Measurements from ENCODE around the gene ZNF284.
A peak's percentile ranks its signal among the peaks of the same experiment; 100 is the strongest.

ZNF284 gene

GRCh38 chr19:44071824-44072542 lies at the start of gene ZNF284:
TSS of gene ZNF284 (plus strand) at chr19:44072159. CDS start at chr19:44076390, 4,231 bp downstream.
- Histone ChIP-seq H3K27ac (ENCODE audit: low read depth in 2 of 2, low read length in 2 of 2) (peak within 1 kb of the TSS; percentile 52 to 56), H3K9me3 (ENCODE audit: control insufficient read depth in 2 of 2, low read length in 2 of 2) (peaks cover 7 to 8% of the 10 kb centered on the region in 2 donors), H3K4me1 (ENCODE audit: control insufficient read depth in 2 of 2, insufficient read depth in 2 of 2, low read length in 2 of 2) (peaks cover 0 to 3% of the 10 kb centered on the region in 2 donors), H3K9ac (ENCODE audit: low read depth in 1 of 2, low read length in 2 of 2) (peak within 1 kb of the TSS; percentile 61 to 72), H3K36me3 (ENCODE audit: control insufficient read depth in 2 of 2, insufficient read depth in 2 of 2, low read length in 2 of 2) (peaks cover 3 to 5% of the 10 kb centered on the region in 2 donors), H3K4me3 (ENCODE audit: low read length in 2 of 2) (peak within 1 kb of the TSS; percentile 71 to 99), H3K27me3 (ENCODE audit: control insufficient read depth in 2 of 2, insufficient read depth in 2 of 2, low read length in 2 of 2) (no peaks in the 10 kb centered on the region)

- peak overlapping the region; percentile 56 to 79 for H3K9ac ChIP-seq (ENCODE audit: low read depth in 1 of 2, low read length in 2 of 2)
- H3K36me3 ChIP-seq (ENCODE audit: control insufficient read depth in 2 of 2, insufficient read depth in 2 of 2, low read length in 2 of 2), result peaks cover 23 to 25% of the 10 kb centered on the region in 2 donors
- peaks cover 0 to 8% of the 10 kb centered on the region in 2 donors for H3K4me1 ChIP-seq (ENCODE audit: control insufficient read depth in 2 of 2, insufficient read depth in 2 of 2, low read length in 2 of 2)
- H3K4me3 ChIP-seq (ENCODE audit: low read length in 2 of 2), result peak overlapping the region; percentile 89
- H3K27ac ChIP-seq (ENCODE audit: low read depth in 2 of 2, low read length in 2 of 2), result no peak overlapping the region
- H3K9me3 ChIP-seq (ENCODE audit: control insufficient read depth in 2 of 2, low read length in 2 of 2), result peaks cover 13 to 14% of the 10 kb centered on the region in 2 donors
- H3K27me3 ChIP-seq (ENCODE audit: control insufficient read depth in 2 of 2, insufficient read depth in 2 of 2, low read length in 2 of 2), result no peaks in the 10 kb centered on the region
These were observed 47.1 kb upstream of the ZNF284 start for GRCh38 chr19:44024900-44025216.

GRCh38 chr19:44025217-44025936 lies 46.6 kb upstream of the ZNF284 start, which contains the start of gene ZNF222:
TSS of gene ZNF222 (plus strand) at chr19:44025379. CDS start at chr19:44025437, 58 bp downstream.
- Histone ChIP-seq H3K27ac (ENCODE audit: low read depth in 2 of 2, low read length in 2 of 2) (no peak within 1 kb of the TSS), H3K27me3 (ENCODE audit: control insufficient read depth in 2 of 2, insufficient read depth in 2 of 2, low read length in 2 of 2) (no peaks in the 10 kb centered on the region), H3K4me1 (ENCODE audit: control insufficient read depth in 2 of 2, insufficient read depth in 2 of 2, low read length in 2 of 2) (peaks cover 0 to 8% of the 10 kb centered on the region in 2 donors), H3K9me3 (ENCODE audit: control insufficient read depth in 2 of 2, low read length in 2 of 2) (peaks cover 13 to 16% of the 10 kb centered on the region in 2 donors), H3K36me3 (ENCODE audit: control insufficient read depth in 2 of 2, insufficient read depth in 2 of 2, low read length in 2 of 2) (peaks cover 26 to 28% of the 10 kb centered on the region in 2 donors), H3K9ac (ENCODE audit: low read depth in 1 of 2, low read length in 2 of 2) (peak within 1 kb of the TSS; percentile 56 to 79), H3K4me3 (ENCODE audit: low read length in 2 of 2) (peak within 1 kb of the TSS; percentile 89)

GRCh38 chr19:44026622-44027021 lies 45.3 kb upstream of the ZNF284 start:
- H3K27ac ChIP-seq (ENCODE audit: low read depth in 2 of 2, low read length in 2 of 2), result no peak overlapping the region
- H3K4me3 ChIP-seq (ENCODE audit: low read length in 2 of 2), result no peak overlapping the region
- peaks cover 34 to 36% of the 10 kb centered on the region in 2 donors for H3K36me3 ChIP-seq (ENCODE audit: control insufficient read depth in 2 of 2, insufficient read depth in 2 of 2, low read length in 2 of 2)
- H3K4me1 ChIP-seq (ENCODE audit: control insufficient read depth in 2 of 2, insufficient read depth in 2 of 2, low read length in 2 of 2), result peaks cover 0 to 8% of the 10 kb centered on the region in 2 donors
- no peak overlapping the region for H3K9ac ChIP-seq (ENCODE audit: low read depth in 1 of 2, low read length in 2 of 2)
- peaks cover 19 to 24% of the 10 kb centered on the region in 2 donors for H3K9me3 ChIP-seq (ENCODE audit: control insufficient read depth in 2 of 2, low read length in 2 of 2)
- no peaks in the 10 kb centered on the region for H3K27me3 ChIP-seq (ENCODE audit: control insufficient read depth in 2 of 2, insufficient read depth in 2 of 2, low read length in 2 of 2)

GRCh38 chr19:44032001-44032610 lies 39.9 kb upstream of the ZNF284 start:
- H3K27me3 ChIP-seq (ENCODE audit: control insufficient read depth in 2 of 2, insufficient read depth in 2 of 2, low read length in 2 of 2), result no peaks in the 10 kb centered on the region
- no peaks in the 10 kb centered on the region for H3K4me1 ChIP-seq (ENCODE audit: control insufficient read depth in 2 of 2, insufficient read depth in 2 of 2, low read length in 2 of 2)
- peaks cover 43 to 44% of the 10 kb centered on the region in 2 donors for H3K36me3 ChIP-seq (ENCODE audit: control insufficient read depth in 2 of 2, insufficient read depth in 2 of 2, low read length in 2 of 2)
- peak overlapping the region in 1 of 2 donors; percentile 27 for H3K4me3 ChIP-seq (ENCODE audit: low read length in 2 of 2)
- H3K27ac ChIP-seq (ENCODE audit: low read depth in 2 of 2, low read length in 2 of 2), result no peak overlapping the region
- peaks cover 38% of the 10 kb centered on the region in 2 donors for H3K9me3 ChIP-seq (ENCODE audit: control insufficient read depth in 2 of 2, low read length in 2 of 2)
- no peak overlapping the region for H3K9ac ChIP-seq (ENCODE audit: low read depth in 1 of 2, low read length in 2 of 2)

- H3K27ac ChIP-seq (ENCODE audit: low read depth in 2 of 2, low read length in 2 of 2), result no peak overlapping the region
- no peak overlapping the region for H3K4me3 ChIP-seq (ENCODE audit: low read length in 2 of 2)
- no peaks in the 10 kb centered on the region for H3K4me1 ChIP-seq (ENCODE audit: control insufficient read depth in 2 of 2, insufficient read depth in 2 of 2, low read length in 2 of 2)
- H3K27me3 ChIP-seq (ENCODE audit: control insufficient read depth in 2 of 2, insufficient read depth in 2 of 2, low read length in 2 of 2), result no peaks in the 10 kb centered on the region
- H3K36me3 ChIP-seq (ENCODE audit: control insufficient read depth in 2 of 2, insufficient read depth in 2 of 2, low read length in 2 of 2), result no peaks in the 10 kb centered on the region
- peaks cover 0 to 10% of the 10 kb centered on the region in 2 donors for H3K9me3 ChIP-seq (ENCODE audit: control insufficient read depth in 2 of 2, low read length in 2 of 2)
- H3K9ac ChIP-seq (ENCODE audit: low read depth in 1 of 2, low read length in 2 of 2), result no peak overlapping the region
These were observed 29.8 kb upstream of the ZNF284 start for GRCh38 chr19:44042147-44042546.

GRCh38 chr19:44050740-44051649 lies 21.0 kb upstream of the ZNF284 start:
- Histone ChIP-seq H3K27ac (ENCODE audit: low read depth in 2 of 2, low read length in 2 of 2) (peak overlapping the region; percentile 69 to 85), H3K36me3 (ENCODE audit: control insufficient read depth in 2 of 2, insufficient read depth in 2 of 2, low read length in 2 of 2) (peaks cover 8 to 10% of the 10 kb centered on the region in 2 donors), H3K27me3 (ENCODE audit: control insufficient read depth in 2 of 2, insufficient read depth in 2 of 2, low read length in 2 of 2) (no peaks in the 10 kb centered on the region), H3K9ac (ENCODE audit: low read depth in 1 of 2, low read length in 2 of 2) (peak overlapping the region; percentile 56 to 85), H3K9me3 (ENCODE audit: control insufficient read depth in 2 of 2, low read length in 2 of 2) (peaks cover 0 to 5% of the 10 kb centered on the region in 2 donors), H3K4me3 (ENCODE audit: low read length in 2 of 2) (peak overlapping the region; percentile 83 to 90), H3K4me1 (ENCODE audit: control insufficient read depth in 2 of 2, insufficient read depth in 2 of 2, low read length in 2 of 2) (peaks cover 2 to 10% of the 10 kb centered on the region in 2 donors)

GRCh38 chr19:44051650-44052402 lies 20.1 kb upstream of the ZNF284 start, which contains the start of gene ZNF223:
TSS of gene ZNF223 (plus strand) at chr19:44052036. CDS start at chr19:44055177, 3,141 bp downstream.
- H3K27ac ChIP-seq (ENCODE audit: low read depth in 2 of 2, low read length in 2 of 2), result peak within 1 kb of the TSS; percentile 69 to 85
- H3K4me3 ChIP-seq (ENCODE audit: low read length in 2 of 2), result peak within 1 kb of the TSS; percentile 83 to 90
- H3K27me3 ChIP-seq (ENCODE audit: control insufficient read depth in 2 of 2, insufficient read depth in 2 of 2, low read length in 2 of 2), result no peaks in the 10 kb centered on the region
- peaks cover 2 to 10% of the 10 kb centered on the region in 2 donors for H3K4me1 ChIP-seq (ENCODE audit: control insufficient read depth in 2 of 2, insufficient read depth in 2 of 2, low read length in 2 of 2)
- H3K36me3 ChIP-seq (ENCODE audit: control insufficient read depth in 2 of 2, insufficient read depth in 2 of 2, low read length in 2 of 2), result peaks cover 9 to 11% of the 10 kb centered on the region in 2 donors
- H3K9me3 ChIP-seq (ENCODE audit: control insufficient read depth in 2 of 2, low read length in 2 of 2), result peaks cover 0 to 5% of the 10 kb centered on the region in 2 donors
- H3K9ac ChIP-seq (ENCODE audit: low read depth in 1 of 2, low read length in 2 of 2), result peak within 1 kb of the TSS; percentile 82 to 85

GRCh38 chr19:44055870-44056269 lies 16.1 kb upstream of the ZNF284 start:
- peaks cover 31 to 36% of the 10 kb centered on the region in 2 donors for H3K36me3 ChIP-seq (ENCODE audit: control insufficient read depth in 2 of 2, insufficient read depth in 2 of 2, low read length in 2 of 2)

More at GRCh38 chr19:44055870-44056269, 16.1 kb upstream of the ZNF284 start:
- peaks cover 0 to 6% of the 10 kb centered on the region in 2 donors for H3K4me1 ChIP-seq (ENCODE audit: control insufficient read depth in 2 of 2, insufficient read depth in 2 of 2, low read length in 2 of 2)
- H3K9me3 ChIP-seq (ENCODE audit: control insufficient read depth in 2 of 2, low read length in 2 of 2), result peaks cover 0 to 10% of the 10 kb centered on the region in 2 donors
- H3K4me3 ChIP-seq (ENCODE audit: low read length in 2 of 2), result no peak overlapping the region
- H3K9ac ChIP-seq (ENCODE audit: low read depth in 1 of 2, low read length in 2 of 2), result no peak overlapping the region
- H3K27ac ChIP-seq (ENCODE audit: low read depth in 2 of 2, low read length in 2 of 2), result no peak overlapping the region
- no peaks in the 10 kb centered on the region for H3K27me3 ChIP-seq (ENCODE audit: control insufficient read depth in 2 of 2, insufficient read depth in 2 of 2, low read length in 2 of 2)
